HL-60 (cell line): ENCODE measurements around the gene ZNF99.
"Not testable (repeated sequence)": the region's sequence is repeated elsewhere in the genome, so short reads cannot be mapped to it uniquely, and the experiment has no call there.

ENCODE experiments used
- DNase-seq, 2 experiments: peaks; one replicate each; pipeline ENCODE4 v3.0.0-alpha.2; 2010 to 2020; ENCODE audit warnings: low read depth in 1 of 2, low spot score in 1 of 2
- H3K27ac ChIP-seq: fragments of 250-450 bp; sonication (Bioruptor Pico); replicated peaks from 2 replicates; pipeline ENCODE4 v1.5.1; 2020; ENCODE audit warnings: mild to moderate bottlenecking, moderate library complexity
- H3K27me3 ChIP-seq: fragments of 250-450 bp; sonication (Bioruptor Pico); 2 replicates; pipeline ENCODE4 v1.5.1; 2021; ENCODE audit warnings: mild to moderate bottlenecking, moderate library complexity; ENCODE audit not compliant: insufficient read depth, poor library complexity, severe bottlenecking
- H3K4me3 ChIP-seq: replicated peaks from 2 replicates; pipeline ENCODE4 v1.5.1; 2011; ENCODE audit warnings: mild to moderate bottlenecking, control low read depth, low read length; ENCODE audit not compliant: insufficient read depth
- GABPA ChIP-seq: IDR thresholded peaks from 2 replicates; pipeline ENCODE4 v1.6.1; 2012; ENCODE audit warnings: low read depth
- POLR2AphosphoS5 ChIP-seq: IDR thresholded peaks from 2 replicates; pipeline ENCODE4 v1.6.1; 2012; ENCODE audit warnings: low read depth
- REST ChIP-seq: IDR thresholded peaks from 2 replicates; pipeline ENCODE4 v1.6.1; 2012; ENCODE audit warnings: low read depth; ENCODE audit not compliant: insufficient replicate concordance
- SPI1 ChIP-seq: IDR thresholded peaks from 2 replicates; pipeline ENCODE4 v1.6.1; 2012; ENCODE audit warnings: low read depth, mild to moderate bottlenecking, borderline replicate concordance
- TF ChIP-seq, protein P1 (sequence below): IDR thresholded peaks from one replicate; pipeline ENCODE4 v1.5.1; 2011; ENCODE audit warnings: low read length, control low read depth, inconsistent platforms; ENCODE audit not compliant: insufficient read depth

The ZNF99 gene

GRCh38 chr19:22814124-22814523 is 30.2 kb upstream of the ZNF99 start:
- Histone ChIP-seq H3K27me3 (no peaks in the 10 kb centered on the region), H3K4me3 (no peak overlapping the region), H3K27ac (no peak overlapping the region)
- no peak for DNase-seq
- TF ChIP-seq SPI1 (no peak), POLR2AphosphoS5 (no peak)
- TF ChIP-seq, protein P1, sequence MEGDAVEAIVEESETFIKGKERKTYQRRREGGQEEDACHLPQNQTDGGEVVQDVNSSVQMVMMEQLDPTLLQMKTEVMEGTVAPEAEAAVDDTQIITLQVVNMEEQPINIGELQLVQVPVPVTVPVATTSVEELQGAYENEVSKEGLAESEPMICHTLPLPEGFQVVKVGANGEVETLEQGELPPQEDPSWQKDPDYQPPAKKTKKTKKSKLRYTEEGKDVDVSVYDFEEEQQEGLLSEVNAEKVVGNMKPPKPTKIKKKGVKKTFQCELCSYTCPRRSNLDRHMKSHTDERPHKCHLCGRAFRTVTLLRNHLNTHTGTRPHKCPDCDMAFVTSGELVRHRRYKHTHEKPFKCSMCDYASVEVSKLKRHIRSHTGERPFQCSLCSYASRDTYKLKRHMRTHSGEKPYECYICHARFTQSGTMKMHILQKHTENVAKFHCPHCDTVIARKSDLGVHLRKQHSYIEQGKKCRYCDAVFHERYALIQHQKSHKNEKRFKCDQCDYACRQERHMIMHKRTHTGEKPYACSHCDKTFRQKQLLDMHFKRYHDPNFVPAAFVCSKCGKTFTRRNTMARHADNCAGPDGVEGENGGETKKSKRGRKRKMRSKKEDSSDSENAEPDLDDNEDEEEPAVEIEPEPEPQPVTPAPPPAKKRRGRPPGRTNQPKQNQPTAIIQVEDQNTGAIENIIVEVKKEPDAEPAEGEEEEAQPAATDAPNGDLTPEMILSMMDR = no peak

DNA sequence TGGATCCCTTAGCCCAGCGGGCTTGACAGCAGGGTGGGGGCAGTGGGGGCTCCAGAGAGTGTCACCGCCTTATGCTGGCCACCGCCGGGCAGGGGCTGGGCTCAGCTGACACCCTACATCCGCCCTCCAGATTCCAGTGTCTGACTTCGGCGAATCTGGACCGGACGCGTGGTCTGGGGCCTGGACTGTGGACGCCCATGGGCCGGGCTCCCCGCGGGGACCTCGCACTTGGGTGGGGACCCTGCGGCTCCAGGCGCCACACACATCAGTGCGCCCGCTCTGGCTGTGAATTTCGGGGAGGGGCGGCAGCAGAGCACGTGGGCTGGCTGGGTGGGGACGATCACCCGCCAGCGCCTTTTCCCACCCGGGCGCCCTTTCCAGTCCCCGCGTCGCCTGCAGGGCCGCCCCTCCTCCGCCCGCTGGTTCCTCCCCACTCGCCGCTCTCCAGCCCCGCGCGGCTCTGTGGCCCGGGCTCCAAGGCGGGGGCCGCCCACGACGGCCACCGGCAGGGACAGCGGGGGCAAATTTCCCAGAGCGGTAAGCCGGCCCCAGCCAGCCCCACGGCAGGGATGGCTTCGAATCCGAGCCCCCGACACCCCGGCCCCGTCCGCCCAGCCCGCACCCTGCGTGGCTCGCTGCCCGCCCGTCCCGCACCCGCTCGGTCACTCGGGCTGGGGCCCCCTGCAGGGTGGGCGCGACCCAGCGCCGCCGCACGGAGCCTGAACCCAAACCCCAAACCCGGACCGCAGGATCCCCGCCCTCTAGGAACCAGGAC is 23.3 kb upstream of the ZNF99 start:
- no peak overlapping the region for H3K27ac ChIP-seq
- DNase-seq = no peak
- TF ChIP-seq, protein P1 = no peak
- TF ChIP-seq REST (no peak), POLR2AphosphoS5 (no peak), GABPA (no peak), SPI1 (no peak)
- no peaks in the 10 kb centered on the region for H3K27me3 ChIP-seq
- H3K4me3 ChIP-seq = no peak overlapping the region

DNA sequence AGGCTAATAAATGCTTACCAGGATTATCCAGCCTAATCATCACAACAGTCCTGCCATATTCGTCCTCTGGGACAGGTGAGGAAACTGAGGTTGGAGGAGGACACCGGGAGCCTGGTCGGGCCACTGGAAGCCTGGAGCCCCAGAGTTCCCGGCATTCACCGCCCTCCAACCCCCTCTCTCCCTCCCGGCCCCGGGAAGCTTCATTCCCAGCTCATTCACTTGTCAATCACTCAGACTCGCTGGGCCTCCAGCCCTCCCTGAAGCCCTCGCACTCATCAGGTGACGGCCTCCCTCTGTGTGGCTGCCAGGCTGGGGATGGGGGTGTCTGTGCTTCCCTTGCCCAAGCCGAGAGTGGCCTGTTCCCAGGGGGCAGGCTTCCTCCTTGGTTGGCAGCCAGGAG is 22.5 kb upstream of the ZNF99 start:
- no peak overlapping the region for H3K27ac ChIP-seq
- TF ChIP-seq REST (no peak), POLR2AphosphoS5 (no peak), GABPA (no peak), SPI1 (no peak)
- TF ChIP-seq, protein P1 = no peak
- no peaks in the 10 kb centered on the region for H3K27me3 ChIP-seq
- no peak for DNase-seq
- no peak overlapping the region for H3K4me3 ChIP-seq

GRCh38 chr19:22797040-22797439 is 13.1 kb upstream of the ZNF99 start:
- Histone ChIP-seq H3K27ac (no peak overlapping the region), H3K27me3 (no peaks in the 10 kb centered on the region), H3K4me3 (no peak overlapping the region)
- DNase-seq = no peak
- TF ChIP-seq REST = no peak
- TF ChIP-seq SPI1 = no peak
- TF ChIP-seq, protein P1 = no peak
- TF ChIP-seq GABPA = no peak
- TF ChIP-seq POLR2AphosphoS5 = no peak

DNA sequence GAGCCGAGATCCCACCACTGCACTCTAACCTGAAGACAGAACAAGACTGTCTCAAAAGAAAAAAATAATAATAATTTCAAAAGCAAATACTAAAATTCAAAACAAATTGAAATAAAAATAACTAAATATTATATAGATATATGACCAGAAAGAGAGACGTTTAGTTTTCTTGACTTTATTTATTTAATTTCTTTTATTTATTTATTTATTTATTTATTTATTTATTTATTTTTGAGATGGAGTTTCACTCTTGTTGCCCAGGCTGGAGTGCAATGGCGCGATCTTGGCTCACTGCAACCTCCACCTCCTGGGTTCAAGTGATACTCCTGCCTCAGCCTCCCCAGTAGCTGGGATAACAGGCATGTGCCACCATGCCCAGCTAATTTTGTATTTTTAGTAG is 8.9 kb upstream of the ZNF99 start:
- H3K27ac ChIP-seq, H3K4me3 ChIP-seq, DNase-seq, H3K27me3 ChIP-seq: not testable (repeated sequence)
